Stomach smooth muscle (tissue), 2 donors: ENCODE measurements around the gene HSCB.
A peak's percentile ranks its signal among the peaks of the same experiment; 100 is the strongest.
"Not testable (repeated sequence)": the region's sequence is repeated elsewhere in the genome, so short reads cannot be mapped to it uniquely, and the experiment has no call there.

Experiments
- H3K27ac ChIP-seq: one replicate; pipeline ENCODE4 v1.7.0; 2013; ENCODE audit warnings: mild to moderate bottlenecking, low read length, inconsistent platforms
- H3K27me3 ChIP-seq, 2 donors: one replicate each; pipeline ENCODE4 v1.7.0; 2013; ENCODE audit warnings: low read length in 2 of 2; ENCODE audit not compliant: insufficient read depth in 2 of 2, control insufficient read depth in 1 of 2
- H3K36me3 ChIP-seq, 2 donors: one replicate each; pipeline ENCODE4 v1.7.0; 2013; ENCODE audit warnings: low read length in 2 of 2; ENCODE audit not compliant: control insufficient read depth in 2 of 2, insufficient read depth in 2 of 2
- H3K4me1 ChIP-seq: one replicate; pipeline ENCODE4 v1.7.0; 2013; ENCODE audit warnings: low read length; ENCODE audit not compliant: control insufficient read depth, insufficient read depth
- H3K4me3 ChIP-seq, 2 donors: one replicate each; pipeline ENCODE4 v1.7.0; 2013; ENCODE audit warnings: low read length in 2 of 2
- H3K9ac ChIP-seq, 2 donors: one replicate each; pipeline ENCODE4 v1.7.0; 2013; ENCODE audit warnings: low read length in 2 of 2, mild to moderate bottlenecking in 1 of 2
- H3K9me3 ChIP-seq, 2 donors: one replicate each; pipeline ENCODE4 v1.7.0; 2013; ENCODE audit warnings: low read length in 2 of 2; ENCODE audit not compliant: control insufficient read depth in 2 of 2
- donor health status: healthy.
- donor health status: Pancreatic carcinoma.

Gene HSCB

DNA sequence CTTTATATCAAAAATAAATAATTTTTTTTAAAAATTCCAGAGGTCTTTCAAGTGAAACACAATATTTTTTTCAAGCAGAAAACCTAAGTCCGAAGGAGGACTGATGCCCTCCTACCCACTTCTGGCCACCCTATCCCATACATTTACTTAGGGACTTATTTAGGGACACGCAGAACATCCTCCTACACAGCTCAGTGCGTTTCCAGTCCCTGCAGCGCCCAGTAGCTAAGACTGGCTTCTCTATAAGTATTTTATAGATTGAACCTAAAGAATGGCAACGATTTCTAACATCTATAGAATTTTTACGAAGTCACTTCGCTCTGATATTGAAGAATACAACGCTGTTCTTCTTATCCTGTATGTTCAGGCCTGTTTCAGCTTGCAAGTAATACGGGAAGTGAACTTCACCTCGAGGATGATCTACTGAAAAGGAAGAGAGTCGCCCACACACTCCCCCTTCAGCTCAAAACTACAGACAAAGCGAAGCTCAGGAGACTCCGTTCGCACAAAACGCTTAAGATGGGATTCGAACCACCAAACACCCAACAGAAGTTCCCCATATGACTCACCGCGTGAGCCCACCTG is 547 bp upstream of the HSCB start:
- Histone ChIP-seq H3K4me1 (peaks cover 11% of the 10 kb centered on the region), H3K9ac (peak overlapping the region; percentile 29 to 64), H3K4me3 (peak overlapping the region; percentile 96), H3K9me3 (no peaks in the 10 kb centered on the region), H3K27me3 (no peaks in the 10 kb centered on the region), H3K27ac (no peak overlapping the region), H3K36me3 (peaks cover 9 to 16% of the 10 kb centered on the region in 2 donors)

DNA sequence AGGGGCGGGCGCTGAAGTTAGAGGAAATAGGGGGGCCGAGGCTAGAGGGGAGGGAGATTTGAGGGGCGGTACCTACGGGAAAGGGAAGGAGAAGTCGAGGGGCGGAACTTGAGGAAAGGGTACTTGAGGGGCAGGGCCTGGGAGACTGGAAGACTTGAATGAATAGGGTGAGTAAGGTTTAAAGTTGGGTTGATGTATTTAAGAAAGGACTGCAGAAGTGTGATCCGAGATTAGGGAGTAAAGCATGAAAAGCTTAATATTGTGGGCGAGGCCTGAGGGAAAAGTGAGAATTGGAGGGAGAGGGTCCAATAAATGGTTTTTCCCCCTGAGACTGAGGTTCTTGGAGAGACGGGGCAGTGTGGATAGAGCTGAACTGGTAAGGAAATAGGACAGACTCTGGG is 723 bp downstream of the HSCB start:
- Histone ChIP-seq H3K27ac (peak overlapping the region; percentile 96), H3K9me3 (no peaks in the 10 kb centered on the region), H3K4me3 (peak overlapping the region; percentile 96), H3K9ac (peak overlapping the region; percentile 96 to 100), H3K4me1 (peaks cover 11% of the 10 kb centered on the region), H3K27me3 (no peaks in the 10 kb centered on the region), H3K36me3 (peaks cover 16% of the 10 kb centered on the region in 2 donors)

DNA sequence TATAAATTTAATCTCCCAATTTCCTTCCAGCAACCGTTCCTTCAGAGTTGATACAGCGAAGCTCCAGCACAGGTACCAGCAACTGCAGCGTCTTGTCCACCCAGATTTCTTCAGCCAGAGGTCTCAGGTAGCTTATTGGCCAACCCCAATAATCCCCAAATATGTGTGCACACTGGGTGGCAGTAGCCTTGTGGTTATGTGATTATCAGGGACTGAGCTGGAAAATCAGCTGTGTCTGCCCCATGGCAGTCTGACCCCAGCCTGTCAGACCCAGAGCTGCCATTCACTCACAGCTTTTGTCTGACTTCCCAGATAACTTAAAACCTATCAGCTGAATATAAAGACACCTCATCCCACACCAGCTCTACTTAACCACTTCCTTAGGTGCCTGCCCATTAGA is 2.0 kb downstream of the HSCB start:
- H3K4me1 ChIP-seq: peaks cover 11% of the 10 kb centered on the region
- no peaks in the 10 kb centered on the region for H3K27me3 ChIP-seq
- no peak overlapping the region for H3K27ac ChIP-seq
- no peaks in the 10 kb centered on the region for H3K9me3 ChIP-seq
- peaks cover 16 to 22% of the 10 kb centered on the region in 2 donors for H3K36me3 ChIP-seq
- no peak overlapping the region for H3K9ac ChIP-seq
- no peak overlapping the region for H3K4me3 ChIP-seq

DNA sequence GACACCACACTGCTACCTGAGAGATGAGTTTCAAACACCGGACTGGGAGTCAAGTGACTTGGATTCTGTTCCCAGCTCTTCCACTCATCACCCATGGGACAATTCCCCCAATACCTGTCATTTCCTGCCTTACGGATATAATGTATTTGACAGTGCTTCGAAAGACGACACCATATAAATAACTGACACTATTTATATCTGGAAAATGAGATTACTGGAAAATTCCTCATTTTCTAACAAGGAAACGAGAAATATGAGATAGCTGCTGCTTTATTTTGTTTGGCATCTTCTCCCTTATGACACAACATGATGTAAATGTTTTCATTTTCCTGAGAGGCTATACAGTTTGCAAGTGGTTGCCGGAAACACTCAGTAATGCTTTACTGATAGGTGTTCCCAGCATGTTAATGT is 8.6 kb downstream of the HSCB start:
- Histone ChIP-seq H3K4me3 (no peak overlapping the region), H3K27ac (no peak overlapping the region), H3K9me3 (no peaks in the 10 kb centered on the region), H3K4me1 (no peaks in the 10 kb centered on the region), H3K27me3 (no peaks in the 10 kb centered on the region), H3K9ac (no peak overlapping the region), H3K36me3 (peaks cover 3 to 17% of the 10 kb centered on the region in 2 donors)

DNA sequence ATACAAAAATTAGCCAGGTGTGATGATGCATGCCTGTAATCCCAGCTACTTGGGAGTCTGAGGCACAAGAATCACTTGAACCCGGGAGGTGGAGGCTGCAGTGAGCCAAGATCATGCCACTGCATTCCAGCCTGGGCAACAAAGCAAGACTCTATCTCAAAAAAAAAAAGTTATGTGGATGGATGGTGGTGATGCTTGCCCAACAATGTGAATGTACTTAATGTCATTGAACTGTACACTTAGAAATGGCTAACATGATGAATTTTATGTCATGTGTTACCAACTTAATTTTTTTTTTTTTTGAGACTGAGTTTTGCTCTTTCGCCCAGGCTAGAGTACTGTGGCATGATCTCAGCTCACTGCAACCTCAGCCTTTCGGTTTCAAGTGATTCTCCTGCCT is 12.7 kb downstream of the HSCB start:
- not testable (repeated sequence) for H3K36me3 ChIP-seq, H3K27me3 ChIP-seq, H3K4me3 ChIP-seq, H3K9me3 ChIP-seq, H3K27ac ChIP-seq, H3K9ac ChIP-seq, H3K4me1 ChIP-seq

DNA sequence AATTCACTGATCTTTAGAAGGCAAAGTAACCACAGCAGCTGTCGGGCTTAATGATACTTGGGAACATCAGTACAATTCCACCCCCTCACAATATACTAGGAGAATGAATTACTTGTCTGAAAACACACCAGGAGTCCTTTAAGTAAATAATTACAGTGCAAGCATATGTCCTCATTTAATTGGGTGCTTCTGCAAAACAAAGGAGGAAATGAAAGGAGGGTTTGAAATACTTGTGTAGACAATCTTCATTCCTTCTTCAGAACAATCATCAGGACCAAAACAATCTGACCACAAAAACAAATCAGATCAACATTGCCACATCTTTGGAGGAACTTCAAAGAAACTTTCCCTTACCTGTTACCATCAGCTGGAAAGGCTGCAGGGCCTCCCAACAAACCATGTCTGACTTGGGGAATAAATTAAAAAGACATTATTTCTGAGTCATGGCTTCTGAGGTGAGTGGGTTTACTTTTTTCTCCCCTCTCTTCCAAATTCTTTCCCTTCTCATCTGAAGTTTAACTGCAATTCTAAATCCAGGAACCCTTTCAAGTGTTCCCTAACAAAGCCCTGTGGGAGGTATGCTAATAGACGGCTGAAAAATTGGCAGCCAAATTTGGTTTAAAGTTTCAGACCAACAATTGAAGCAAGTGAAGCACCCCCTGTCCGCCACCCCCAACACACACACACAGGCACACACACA is 18.2 kb downstream of the HSCB start:
- no peaks in the 10 kb centered on the region for H3K36me3 ChIP-seq
- H3K9ac ChIP-seq: no peak overlapping the region
- H3K9me3 ChIP-seq: no peaks in the 10 kb centered on the region
- no peak overlapping the region for H3K27ac ChIP-seq
- no peaks in the 10 kb centered on the region for H3K27me3 ChIP-seq
- no peak overlapping the region for H3K4me3 ChIP-seq
- H3K4me1 ChIP-seq: no peaks in the 10 kb centered on the region

DNA sequence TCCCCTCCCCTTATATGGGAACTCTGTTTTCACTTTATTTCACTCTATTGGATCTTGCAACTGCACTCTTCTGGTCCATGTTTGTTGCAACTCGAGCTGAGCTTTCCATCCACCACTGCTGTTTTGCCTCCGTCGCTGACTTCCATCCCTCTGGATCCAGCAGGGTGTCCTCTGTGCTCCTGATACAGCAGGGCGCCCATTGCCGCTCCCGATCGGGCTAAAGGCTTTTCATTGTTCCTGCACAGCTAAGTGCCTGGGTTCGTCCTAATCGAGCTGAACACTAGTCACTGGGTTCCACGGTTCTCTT is 19.6 kb downstream of the HSCB start:
- H3K36me3 ChIP-seq: no peaks in the 10 kb centered on the region
- no peaks in the 10 kb centered on the region for H3K27me3 ChIP-seq
- no peak overlapping the region for H3K27ac ChIP-seq
- no peak overlapping the region for H3K9ac ChIP-seq
- no peak overlapping the region for H3K4me3 ChIP-seq
- no peaks in the 10 kb centered on the region for H3K9me3 ChIP-seq
- H3K4me1 ChIP-seq: no peaks in the 10 kb centered on the region

DNA sequence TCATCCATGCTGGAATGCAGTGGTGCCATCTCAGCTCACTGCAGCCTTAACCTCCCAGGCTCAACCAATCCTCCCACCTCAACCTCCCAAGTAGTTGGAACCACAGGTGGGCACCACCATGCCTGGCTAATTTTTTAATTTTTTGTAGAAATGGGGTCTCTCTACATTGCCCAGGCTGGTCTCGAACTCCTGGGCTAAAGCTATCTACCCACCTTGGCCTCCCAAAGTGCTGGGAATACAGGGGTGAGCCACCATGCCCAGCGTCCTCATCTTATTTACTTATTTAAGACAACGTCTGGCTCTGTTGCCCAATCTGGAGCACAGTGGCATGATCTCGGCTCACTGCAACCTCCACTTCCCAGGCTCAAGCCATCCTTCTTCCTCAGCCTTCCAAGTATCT is 20.2 kb downstream of the HSCB start:
- not testable (repeated sequence) for H3K36me3 ChIP-seq, H3K9me3 ChIP-seq, H3K27me3 ChIP-seq, H3K4me3 ChIP-seq, H3K4me1 ChIP-seq, H3K9ac ChIP-seq, H3K27ac ChIP-seq

DNA sequence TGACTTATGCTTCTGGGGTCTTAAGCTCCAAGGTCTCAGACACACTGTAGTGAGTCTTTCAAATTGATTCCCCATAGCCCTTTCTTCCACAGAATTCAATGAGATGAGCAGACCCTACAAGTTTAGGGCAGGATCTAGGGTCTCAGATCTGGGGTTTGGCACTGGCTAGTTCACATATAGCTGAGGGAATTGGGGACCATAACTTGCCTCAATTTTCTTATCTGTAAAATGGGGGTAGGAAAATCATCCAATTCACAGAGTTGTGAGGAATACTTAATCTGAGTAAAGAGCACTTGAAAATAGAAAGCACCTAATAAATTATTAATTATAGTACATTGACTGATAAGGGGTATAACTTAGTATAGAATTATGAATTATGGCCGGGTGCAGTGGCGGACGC is 24.8 kb downstream of the HSCB start:
- Histone ChIP-seq H3K4me1 (no peaks in the 10 kb centered on the region), H3K27ac (no peak overlapping the region), H3K9me3 (no peaks in the 10 kb centered on the region), H3K27me3 (no peaks in the 10 kb centered on the region), H3K4me3 (no peak overlapping the region), H3K9ac (no peak overlapping the region), H3K36me3 (no peaks in the 10 kb centered on the region)

DNA sequence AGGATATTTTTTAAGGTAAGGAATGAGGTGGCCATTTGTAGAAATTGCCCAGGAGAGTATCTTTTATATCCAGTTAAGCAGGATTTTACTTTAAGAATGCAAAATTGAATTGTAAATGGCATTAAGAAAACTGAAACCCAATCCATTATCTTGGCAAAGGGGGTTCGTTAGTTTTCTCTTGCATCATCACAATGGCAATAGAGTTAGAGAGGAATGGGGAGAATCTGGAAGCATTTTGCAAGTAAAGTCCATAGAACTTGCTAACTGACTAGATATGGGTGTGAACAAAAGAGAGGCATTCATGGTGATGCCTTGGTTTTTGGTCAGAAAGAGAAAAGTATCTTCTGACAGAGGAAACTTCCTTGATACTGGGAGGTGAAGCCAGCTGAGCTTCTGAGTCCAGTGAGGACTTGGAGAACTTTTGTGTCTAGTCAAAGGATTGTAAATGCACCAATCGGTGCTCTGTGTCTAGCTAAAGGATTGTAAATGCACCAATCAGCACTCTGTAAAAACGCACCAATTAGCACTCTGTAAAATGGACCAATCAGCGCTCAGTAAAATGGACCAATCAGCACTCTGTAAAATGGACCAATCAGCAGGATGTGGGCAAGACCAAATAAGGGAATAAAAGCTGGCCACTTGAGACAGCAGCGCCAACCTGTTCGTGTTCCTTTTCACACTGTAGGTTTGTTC is 27.0 kb downstream of the HSCB start:
- Histone ChIP-seq H3K27me3 (no peaks in the 10 kb centered on the region), H3K4me1 (peaks cover 4% of the 10 kb centered on the region), H3K27ac (no peak overlapping the region), H3K36me3 (no peaks in the 10 kb centered on the region), H3K4me3 (no peak overlapping the region), H3K9me3 (no peaks in the 10 kb centered on the region), H3K9ac (no peak overlapping the region)
